Measurements from ENCODE around the gene GPBAR1.

GPBAR1 gene

DNA sequence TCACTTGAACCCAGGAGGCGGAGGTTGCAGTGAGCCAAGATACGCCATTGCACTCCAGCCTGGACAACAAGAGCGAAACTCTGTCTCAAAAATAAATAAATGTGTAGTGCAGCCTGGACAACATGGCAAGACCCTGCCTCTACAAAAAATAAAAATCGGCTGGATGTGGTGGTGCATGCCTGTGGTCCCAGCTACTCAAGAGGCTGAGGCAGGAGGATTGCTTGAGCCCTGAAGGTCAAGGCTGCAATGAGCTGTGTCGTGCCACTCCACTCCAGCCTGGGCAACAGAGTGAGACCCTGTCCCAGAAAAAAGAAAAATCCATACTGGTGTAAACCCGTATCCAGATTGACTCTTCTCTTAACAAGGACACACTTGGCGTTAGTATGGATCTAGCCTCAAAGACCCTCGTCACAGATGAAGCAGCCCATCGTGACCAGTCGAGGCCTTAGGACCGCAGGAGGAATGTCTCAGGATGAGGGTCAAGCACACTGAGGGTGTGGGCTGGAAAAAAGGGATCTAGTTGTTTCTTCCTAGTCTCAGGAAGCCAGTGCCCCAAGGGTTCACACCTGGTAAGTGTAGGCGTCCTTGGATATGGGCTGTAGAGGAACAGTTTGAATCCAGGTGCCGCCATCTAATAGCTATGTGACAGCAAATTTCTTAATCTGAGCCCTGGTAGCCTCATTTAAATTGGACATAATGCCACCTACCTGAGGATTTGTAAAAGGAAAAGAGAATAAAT lies 4.0 kb upstream of the GPBAR1 start:
- no peaks in the 10 kb centered on the region for H3K36me3 ChIP-seq (ENCODE audit: low read length)
- H3K9me2 ChIP-seq (replicated peaks; ENCODE audit: insufficient read depth, low read length), result no peaks in the 10 kb centered on the region
- H3K4me3 ChIP-seq (ENCODE audit: insufficient read depth, low read length, poor library complexity, severe bottlenecking), result no peak overlapping the region
- no peaks in the 10 kb centered on the region for H3K27me3 ChIP-seq (ENCODE audit: low read length)
- TF ChIP-seq, protein P1, sequence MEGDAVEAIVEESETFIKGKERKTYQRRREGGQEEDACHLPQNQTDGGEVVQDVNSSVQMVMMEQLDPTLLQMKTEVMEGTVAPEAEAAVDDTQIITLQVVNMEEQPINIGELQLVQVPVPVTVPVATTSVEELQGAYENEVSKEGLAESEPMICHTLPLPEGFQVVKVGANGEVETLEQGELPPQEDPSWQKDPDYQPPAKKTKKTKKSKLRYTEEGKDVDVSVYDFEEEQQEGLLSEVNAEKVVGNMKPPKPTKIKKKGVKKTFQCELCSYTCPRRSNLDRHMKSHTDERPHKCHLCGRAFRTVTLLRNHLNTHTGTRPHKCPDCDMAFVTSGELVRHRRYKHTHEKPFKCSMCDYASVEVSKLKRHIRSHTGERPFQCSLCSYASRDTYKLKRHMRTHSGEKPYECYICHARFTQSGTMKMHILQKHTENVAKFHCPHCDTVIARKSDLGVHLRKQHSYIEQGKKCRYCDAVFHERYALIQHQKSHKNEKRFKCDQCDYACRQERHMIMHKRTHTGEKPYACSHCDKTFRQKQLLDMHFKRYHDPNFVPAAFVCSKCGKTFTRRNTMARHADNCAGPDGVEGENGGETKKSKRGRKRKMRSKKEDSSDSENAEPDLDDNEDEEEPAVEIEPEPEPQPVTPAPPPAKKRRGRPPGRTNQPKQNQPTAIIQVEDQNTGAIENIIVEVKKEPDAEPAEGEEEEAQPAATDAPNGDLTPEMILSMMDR (IDR thresholded peaks at IDR 0.05; ENCODE audit: insufficient read depth, low read length, poor library complexity, severe bottlenecking), result no peak
- H2AFZ ChIP-seq (ENCODE audit: low read depth, low read length, severe bottlenecking), result no peak overlapping the region
- H3K27ac ChIP-seq (ENCODE audit: low read depth, low read length), result peak overlapping the region; percentile 68; the same call in 1 of the 2 replicates
- H3F3A ChIP-seq (ENCODE audit: insufficient read depth), result peaks cover 39% of the 10 kb centered on the region
- no peaks in the 10 kb centered on the region for H4K20me1 ChIP-seq (ENCODE audit: low read depth, low read length)
- H3K9me3 ChIP-seq (ENCODE audit: insufficient read depth, low read length), result no peaks in the 10 kb centered on the region
- H3K79me2 ChIP-seq (ENCODE audit: insufficient read depth, low read length), result no peaks in the 10 kb centered on the region
- no peak overlapping the region for H3K4me2 ChIP-seq (ENCODE audit: low read depth, low read length, poor library complexity, severe bottlenecking)
- no peak overlapping the region for H3K9ac ChIP-seq (ENCODE audit: low read length)

DNA sequence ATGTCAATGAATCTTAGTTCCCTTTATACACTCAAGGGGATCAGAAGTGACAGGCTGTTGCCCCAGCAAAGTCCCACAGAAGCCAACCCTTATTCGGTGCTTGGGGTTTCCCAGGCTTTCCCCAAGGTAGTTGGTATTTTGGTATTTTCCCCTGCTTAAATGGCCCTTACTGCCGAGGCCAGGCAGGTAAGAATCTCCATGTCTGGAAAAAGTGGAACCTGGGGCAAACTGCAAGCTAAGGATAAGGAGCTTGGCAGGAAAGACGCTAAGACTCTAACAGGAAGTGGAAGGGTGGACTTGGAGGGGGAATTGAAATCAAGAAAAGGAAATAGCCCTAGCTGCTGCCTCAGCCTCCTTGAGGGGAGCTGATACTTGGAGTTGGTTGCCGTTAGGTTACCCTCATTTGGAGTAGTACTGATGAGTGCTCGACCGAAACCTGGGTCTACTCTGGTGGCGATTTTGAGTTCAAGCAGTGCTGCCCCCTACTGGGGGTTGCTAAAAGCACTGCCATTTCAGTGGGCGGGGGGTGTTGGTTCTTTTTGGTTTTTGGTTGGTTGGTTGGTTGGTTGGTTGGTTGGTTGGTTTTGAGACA lies 3.3 kb upstream of the GPBAR1 start:
- Histone ChIP-seq H3K4me2 (ENCODE audit: low read depth, low read length, poor library complexity, severe bottlenecking) (peak overlapping the region; percentile 18), H3K27me3 (ENCODE audit: low read length) (no peaks in the 10 kb centered on the region), H3K9me2 (replicated peaks; ENCODE audit: insufficient read depth, low read length) (no peaks in the 10 kb centered on the region), H3K27ac (ENCODE audit: low read depth, low read length) (peak overlapping the region; percentile 68), H3K36me3 (ENCODE audit: low read length) (no peaks in the 10 kb centered on the region), H3F3A (ENCODE audit: insufficient read depth) (peaks cover 39% of the 10 kb centered on the region), H3K9me3 (ENCODE audit: insufficient read depth, low read length) (no peaks in the 10 kb centered on the region), H3K79me2 (ENCODE audit: insufficient read depth, low read length) (no peaks in the 10 kb centered on the region), H3K4me3 (ENCODE audit: insufficient read depth, low read length, poor library complexity, severe bottlenecking) (no peak overlapping the region), H4K20me1 (ENCODE audit: low read depth, low read length) (no peaks in the 10 kb centered on the region), H2AFZ (ENCODE audit: low read depth, low read length, severe bottlenecking) (no peak overlapping the region), H3K9ac (ENCODE audit: low read length) (no peak overlapping the region)
- TF ChIP-seq, protein P1 (IDR thresholded peaks at IDR 0.05; ENCODE audit: insufficient read depth, low read length, poor library complexity, severe bottlenecking), result peak; percentile 65
- TF ChIP-seq EZH2phosphoT487 (conservative IDR thresholded peaks at IDR 0.05; ENCODE audit: low read length), result no peak

DNA sequence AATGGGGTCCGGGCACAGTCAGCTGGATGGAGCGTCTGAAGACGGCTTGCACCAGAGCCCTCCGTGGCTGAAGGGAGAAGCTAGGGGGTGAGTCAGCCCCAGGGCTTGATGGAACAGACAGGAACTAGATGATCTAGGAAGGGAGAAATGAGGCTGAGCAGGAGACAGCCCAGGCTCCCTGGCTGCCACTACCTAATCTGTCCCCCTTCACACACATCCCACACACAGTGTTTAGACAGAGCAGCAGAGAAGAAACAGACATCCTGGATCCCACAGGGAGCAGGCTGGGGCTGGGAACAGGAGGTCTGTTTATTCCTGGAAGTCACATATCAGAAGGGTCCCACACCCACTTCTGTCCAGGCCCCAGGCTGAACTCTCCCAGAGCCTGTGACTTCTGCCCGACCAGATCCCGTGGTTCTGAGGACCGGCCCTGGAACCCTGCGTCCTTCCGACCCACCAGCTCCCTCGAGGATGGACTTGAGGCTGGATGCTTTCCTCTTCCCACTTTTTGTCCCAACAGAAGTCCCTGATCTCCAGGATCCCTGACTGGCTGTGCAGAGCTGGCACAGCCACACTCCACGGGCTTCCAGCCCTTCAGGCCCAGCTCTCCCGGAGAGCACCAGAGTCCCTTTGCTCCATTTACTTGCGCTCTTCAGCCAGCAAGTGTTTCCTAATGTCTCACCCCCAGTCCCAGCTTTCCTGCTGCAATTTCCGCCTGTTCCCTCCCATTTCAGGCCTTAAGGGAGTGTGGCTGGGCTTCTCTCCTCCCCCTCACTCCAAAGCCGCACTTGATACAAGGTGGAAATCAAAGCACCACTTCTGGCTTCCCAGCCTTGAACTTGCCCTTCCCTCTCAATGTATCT lies 1.5 kb upstream of the GPBAR1 start:
- Histone ChIP-seq H4K20me1 (ENCODE audit: low read depth, low read length) (no peaks in the 10 kb centered on the region), H3K36me3 (ENCODE audit: low read length) (no peaks in the 10 kb centered on the region), H3K4me3 (ENCODE audit: insufficient read depth, low read length, poor library complexity, severe bottlenecking) (no peak overlapping the region), H3K4me2 (ENCODE audit: low read depth, low read length, poor library complexity, severe bottlenecking) (no peak overlapping the region), H3K9me2 (replicated peaks; ENCODE audit: insufficient read depth, low read length) (no peaks in the 10 kb centered on the region), H3K27ac (ENCODE audit: low read depth, low read length) (no peak overlapping the region), H3K9me3 (ENCODE audit: insufficient read depth, low read length) (no peaks in the 10 kb centered on the region), H3K9ac (ENCODE audit: low read length) (no peak overlapping the region), H2AFZ (ENCODE audit: low read depth, low read length, severe bottlenecking) (no peak overlapping the region), H3K79me2 (ENCODE audit: insufficient read depth, low read length) (no peaks in the 10 kb centered on the region), H3K27me3 (ENCODE audit: low read length) (no peaks in the 10 kb centered on the region), H3F3A (ENCODE audit: insufficient read depth) (peaks cover 31% of the 10 kb centered on the region)
- TF ChIP-seq EZH2phosphoT487 (conservative IDR thresholded peaks at IDR 0.05; ENCODE audit: low read length), result no peak
- TF ChIP-seq, protein P1 (IDR thresholded peaks at IDR 0.05; ENCODE audit: insufficient read depth, low read length, poor library complexity, severe bottlenecking), result no peak

All from SU-DHL-6 (cell line).